ENCODE data around the gene DNAL4. TPM values are rescaled to one million over a fixed set of nuclear protein-coding genes. Genes with fewer than 3 reads are reported as not detected.

The DNAL4 gene
- total and polyA plus RNA-seq, 2 of the 4 experiments (the other 2 are of a cell fraction), result 6.1 to 12.1 TPM

DNA sequence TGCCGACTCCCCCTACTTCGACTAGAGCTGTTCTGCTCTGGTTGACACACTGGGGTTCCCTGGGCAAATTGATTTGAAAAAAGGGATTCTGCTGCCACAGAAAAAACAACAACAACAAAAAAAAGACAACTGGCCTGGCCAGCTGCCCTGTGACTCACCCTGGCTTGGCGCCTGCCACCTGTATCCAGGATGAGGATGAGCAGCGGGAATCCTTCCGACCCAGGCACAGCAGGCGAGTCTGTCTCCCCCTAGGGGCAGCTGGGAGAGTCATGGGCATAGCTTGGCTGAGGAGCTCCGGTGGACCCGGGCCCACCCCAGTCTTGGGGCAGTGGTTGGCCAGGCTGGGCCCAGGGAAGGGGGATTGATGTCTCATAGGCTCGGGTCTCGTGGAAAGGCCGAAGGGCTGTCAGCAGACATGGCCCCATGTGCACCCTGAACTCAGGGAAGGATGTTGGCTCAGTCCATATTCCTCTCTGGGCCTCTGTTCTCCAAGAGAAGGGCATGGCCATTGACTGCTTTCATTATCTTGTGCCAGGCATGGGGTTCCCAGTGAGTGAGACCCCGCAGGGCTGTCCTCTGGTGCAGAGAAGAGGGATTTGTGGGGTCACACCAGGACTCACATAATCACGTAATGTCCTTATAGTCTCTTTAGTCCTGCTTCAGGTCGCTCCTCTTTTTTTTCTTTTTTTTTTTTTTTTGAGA lies 27.7 kb downstream of the DNAL4 start (continued):
- TF ChIP-seq, protein P1, sequence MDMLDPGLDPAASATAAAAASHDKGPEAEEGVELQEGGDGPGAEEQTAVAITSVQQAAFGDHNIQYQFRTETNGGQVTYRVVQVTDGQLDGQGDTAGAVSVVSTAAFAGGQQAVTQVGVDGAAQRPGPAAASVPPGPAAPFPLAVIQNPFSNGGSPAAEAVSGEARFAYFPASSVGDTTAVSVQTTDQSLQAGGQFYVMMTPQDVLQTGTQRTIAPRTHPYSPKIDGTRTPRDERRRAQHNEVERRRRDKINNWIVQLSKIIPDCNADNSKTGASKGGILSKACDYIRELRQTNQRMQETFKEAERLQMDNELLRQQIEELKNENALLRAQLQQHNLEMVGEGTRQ (IDR thresholded peaks at IDR 0.05; ENCODE audit: low read depth, low read length), result no peak

DNA sequence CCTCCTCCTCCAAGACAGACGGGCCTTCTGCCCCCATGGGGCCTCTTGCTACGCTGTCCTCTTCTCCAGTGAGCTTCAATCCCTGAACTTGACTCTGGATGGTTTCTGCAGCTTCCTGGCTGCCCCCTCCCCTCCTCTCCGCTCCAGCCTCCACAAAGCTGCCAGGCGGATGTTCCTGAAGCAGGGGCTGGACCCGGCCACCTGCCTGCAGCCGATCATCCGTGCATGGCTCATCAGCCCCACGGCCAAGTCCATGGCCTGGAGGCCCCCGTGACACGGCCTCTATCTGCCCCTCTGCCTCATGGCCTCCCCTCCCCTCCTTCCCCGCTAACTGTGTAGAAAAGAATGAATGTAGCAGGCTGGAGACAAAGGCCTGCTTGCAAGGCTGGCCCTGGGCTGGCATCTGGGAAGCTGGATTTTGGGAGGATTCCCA lies 31.4 kb downstream of the DNAL4 start:
- H3K14ac ChIP-seq (replicated peaks; ENCODE audit: low read depth, low read length), result no peak overlapping the region
- H3K9me1 ChIP-seq (ENCODE audit: insufficient read depth, low read length), result peaks cover 11% of the 10 kb centered on the region
- peaks cover 0 to 3% of the 10 kb centered on the region in 2 experiments; a peak in 1 of 4 replicates for H3K79me1 ChIP-seq (ENCODE audit: low read depth in 1 of 2, low read length in 2 of 2)
- no peak overlapping the region for H3K18ac ChIP-seq (ENCODE audit: low read depth, low read length)
- ChIA-PET POLR2A (ENCODE audit: unreplicated experiment) (no interaction called here), CTCF (no interaction called here)
- H3K4me3 ChIP-seq (ENCODE audit: insufficient read depth, low read depth, low read length), result no peak overlapping the region
- DNase-seq (no peak), ATAC-seq (ENCODE audit: low read depth) (no peak)
- H3K56ac ChIP-seq (ENCODE audit: extremely low read depth, insufficient read depth, low read length), result no peak overlapping the region
- H3K9ac ChIP-seq (ENCODE audit: low read depth, low read length), result no peak overlapping the region
- no peak overlapping the region for H2AK5ac ChIP-seq (ENCODE audit: low read depth, low read length)
- in situ Hi-C loops (cut with MboI; ENCODE audit: low sequenced_read_pairs) (loop anchor here (10.0 kb wide), 1 partner anchor 242 kb away; no protein-coding TSS in a partner anchor), dilution Hi-C loops (cut with HindIII; ENCODE audit: low sequenced_read_pairs, unreplicated experiment) (no loop called here), intact Hi-C loops (cut with micrococcal nuclease) (loop anchor here (10.0 kb wide), 1 partner anchor 552 kb away; the partner anchor contains the start of gene RPL3)
- H3K23ac ChIP-seq (ENCODE audit: low read depth, low read length), result no peak overlapping the region
- H4K91ac ChIP-seq (ENCODE audit: insufficient read depth, low read depth, low read length), result no peak overlapping the region
- H3K27ac ChIP-seq (ENCODE audit: insufficient read depth, low read length), result no peak overlapping the region
- no peak overlapping the region for H3K4ac ChIP-seq (ENCODE audit: low read depth, low read length)
- H2BK15ac ChIP-seq (ENCODE audit: low read depth, low read length), result no peak overlapping the region
- H3K4me2 ChIP-seq (ENCODE audit: low read depth, low read length), result no peak overlapping the region
- WGBS, 2 experiments (ENCODE audit: extremely low coverage in 2 of 2, insufficient read length in 1 of 2), result 56% methylated on average over 2 of the region's 11 CpGs; no CpG with 5 or more reads in 1 of the 2 experiments
- H2AFZ ChIP-seq (replicated peaks; ENCODE audit: low read length, poor library complexity), result no peak overlapping the region
- no peak overlapping the region for H2BK20ac ChIP-seq (ENCODE audit: low read depth, low read length)
- H2BK5ac ChIP-seq (ENCODE audit: low read depth, low read length, poor library complexity, severe bottlenecking), result no peak overlapping the region
- H3K27me3 ChIP-seq (ENCODE audit: control insufficient read depth, insufficient read depth, low read length), result no peaks in the 10 kb centered on the region
- no peaks in the 10 kb centered on the region for H4K20me1 ChIP-seq (ENCODE audit: insufficient read depth, low read length)
- H3K36me3 ChIP-seq (ENCODE audit: control insufficient read depth, insufficient read depth, low read length), result no peaks in the 10 kb centered on the region
- no TSS peak for BruUV-seq (replicated peaks)
- no peak overlapping the region for H4K5ac ChIP-seq (ENCODE audit: low read depth, low read length)
- no peak overlapping the region; the same call in 1 of the 2 replicates for H2BK120ac ChIP-seq (ENCODE audit: low read depth, low read length)
- H3K9me3 ChIP-seq (ENCODE audit: control insufficient read depth, insufficient read depth, low read length), result no peaks in the 10 kb centered on the region
- peaks cover 3% of the 10 kb centered on the region for H3K4me1 ChIP-seq (ENCODE audit: control insufficient read depth, insufficient read depth, low read length)
- no peak overlapping the region for H2AK9ac ChIP-seq (replicated peaks; ENCODE audit: low read depth, low read length, poor library complexity)
- H4K8ac ChIP-seq (ENCODE audit: low read depth in 2 of 2, low read length in 2 of 2), result no peak overlapping the region
- no peak for TF ChIP-seq MXI1 (IDR thresholded peaks at IDR 0.05; ENCODE audit: borderline replicate concordance, low read depth, low read length)
- TF ChIP-seq NFE2L2 (IDR thresholded peaks at IDR 0.05; ENCODE audit: low read depth, low read length), result no peak
- TF ChIP-seq, protein P2, sequence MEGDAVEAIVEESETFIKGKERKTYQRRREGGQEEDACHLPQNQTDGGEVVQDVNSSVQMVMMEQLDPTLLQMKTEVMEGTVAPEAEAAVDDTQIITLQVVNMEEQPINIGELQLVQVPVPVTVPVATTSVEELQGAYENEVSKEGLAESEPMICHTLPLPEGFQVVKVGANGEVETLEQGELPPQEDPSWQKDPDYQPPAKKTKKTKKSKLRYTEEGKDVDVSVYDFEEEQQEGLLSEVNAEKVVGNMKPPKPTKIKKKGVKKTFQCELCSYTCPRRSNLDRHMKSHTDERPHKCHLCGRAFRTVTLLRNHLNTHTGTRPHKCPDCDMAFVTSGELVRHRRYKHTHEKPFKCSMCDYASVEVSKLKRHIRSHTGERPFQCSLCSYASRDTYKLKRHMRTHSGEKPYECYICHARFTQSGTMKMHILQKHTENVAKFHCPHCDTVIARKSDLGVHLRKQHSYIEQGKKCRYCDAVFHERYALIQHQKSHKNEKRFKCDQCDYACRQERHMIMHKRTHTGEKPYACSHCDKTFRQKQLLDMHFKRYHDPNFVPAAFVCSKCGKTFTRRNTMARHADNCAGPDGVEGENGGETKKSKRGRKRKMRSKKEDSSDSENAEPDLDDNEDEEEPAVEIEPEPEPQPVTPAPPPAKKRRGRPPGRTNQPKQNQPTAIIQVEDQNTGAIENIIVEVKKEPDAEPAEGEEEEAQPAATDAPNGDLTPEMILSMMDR (conservative IDR thresholded peaks at IDR 0.05; ENCODE audit: low read depth, low read length), result no peak
- TF ChIP-seq, protein P1 (IDR thresholded peaks at IDR 0.05; ENCODE audit: low read depth, low read length), result no peak
- TF ChIP-seq BHLHE40 (IDR thresholded peaks at IDR 0.05; ENCODE audit: low read depth, low read length), result no peak
- no peak for TF ChIP-seq MAZ (IDR thresholded peaks at IDR 0.05; ENCODE audit: borderline replicate concordance, low read depth, low read length)
- no peak for TF ChIP-seq FOS (IDR thresholded peaks at IDR 0.05; ENCODE audit: low read depth, low read length)
- no peak for TF ChIP-seq SMC3 (IDR thresholded peaks at IDR 0.05; ENCODE audit: low read depth, low read length)
- no peak for TF ChIP-seq POLR2A (IDR thresholded peaks at IDR 0.05; ENCODE audit: low read depth, low read length)
- TF ChIP-seq CEBPB (IDR thresholded peaks at IDR 0.05; ENCODE audit: low read depth, low read length), result no peak
- no peak for TF ChIP-seq RFX5 (IDR thresholded peaks at IDR 0.05; ENCODE audit: low read depth, low read length)
